Mucosa of descending colon (tissue), 3 donors: ENCODE results near the gene ATN1. TPM values are rescaled to one million over a fixed set of nuclear protein-coding genes. Genes with fewer than 3 reads are reported as not detected.

Experiments used
- ATAC-seq: fragments of 200-7000 bp; cut with Tn5 transposase; one replicate; pipeline ENCODE4 v1.9.1; 2020; ENCODE audit warnings: mild to moderate bottlenecking, moderate library complexity
- DNase-seq, 3 donors: peaks; one replicate each; pipeline ENCODE4 v3.0.0-alpha.2; 2020
- H3K36me3 ChIP-seq: fragments of 200-600 bp; one replicate; pipeline ENCODE4 v1.8.0; 2021; ENCODE audit warnings: low read depth, mild to moderate bottlenecking
- H3K4me1 ChIP-seq: fragments of 200-600 bp; one replicate; pipeline ENCODE4 v1.8.0; 2021; ENCODE audit warnings: low read depth, mild to moderate bottlenecking
- H3K4me3 ChIP-seq: fragments of 200-600 bp; one replicate; pipeline ENCODE4 v1.8.0; 2021; ENCODE audit warnings: mild to moderate bottlenecking
- H3K9me3 ChIP-seq: fragments of 200-600 bp; one replicate; pipeline ENCODE4 v1.8.0; 2021; ENCODE audit warnings: mild to moderate bottlenecking
- intact Hi-C, 2 donors: fragments of 100-400 bp; cut with DNase I in 1 of 2; cut with micrococcal nuclease in 1 of 2; formaldehyde crosslinking; loops; one replicate each; pipeline versions ENCODE4 v1.11.0 to v1.11.1; 2022; cut with DNase I, micrococcal nuclease
- total RNA-seq, 3 donors: library from RNA; stranded (reverse); fragmentation: NEBNext Ultra II Directional in 2 of 3; extraction: Animal tissue kit (Norgen Biotek cat#: 25700) in 2 of 3; gene quantifications; one replicate each; pipeline versions ENCODE4 v1.2.1 to v1.2.4, GENCODE V29; 2021 to 2023
- TF ChIP-seq, protein P1 (sequence below): fragments of 200-600 bp; IDR thresholded peaks from one replicate; pipeline ENCODE4 v1.8.0; 2022; ENCODE audit warnings: antibody characterized with exemption, mild to moderate bottlenecking
- donor health status: DM: no; HTN: no; CAD: no; lungs with moderate emphysema.
- donor health status: DM: no; HTN: no; CAD: no.
- donor health status: DM: no; HTN: yes; CAD: no.

Gene ATN1
- total RNA-seq, 3 donors from 2014 or later: 68.5 to 208 (median 82.4) TPM

- H3K4me1 ChIP-seq: peaks cover 16% of the 10 kb centered on the region
- DNase-seq: peak in 1 of 3 donors; percentile 49
- ATAC-seq: no peak
- TF ChIP-seq, protein P1, sequence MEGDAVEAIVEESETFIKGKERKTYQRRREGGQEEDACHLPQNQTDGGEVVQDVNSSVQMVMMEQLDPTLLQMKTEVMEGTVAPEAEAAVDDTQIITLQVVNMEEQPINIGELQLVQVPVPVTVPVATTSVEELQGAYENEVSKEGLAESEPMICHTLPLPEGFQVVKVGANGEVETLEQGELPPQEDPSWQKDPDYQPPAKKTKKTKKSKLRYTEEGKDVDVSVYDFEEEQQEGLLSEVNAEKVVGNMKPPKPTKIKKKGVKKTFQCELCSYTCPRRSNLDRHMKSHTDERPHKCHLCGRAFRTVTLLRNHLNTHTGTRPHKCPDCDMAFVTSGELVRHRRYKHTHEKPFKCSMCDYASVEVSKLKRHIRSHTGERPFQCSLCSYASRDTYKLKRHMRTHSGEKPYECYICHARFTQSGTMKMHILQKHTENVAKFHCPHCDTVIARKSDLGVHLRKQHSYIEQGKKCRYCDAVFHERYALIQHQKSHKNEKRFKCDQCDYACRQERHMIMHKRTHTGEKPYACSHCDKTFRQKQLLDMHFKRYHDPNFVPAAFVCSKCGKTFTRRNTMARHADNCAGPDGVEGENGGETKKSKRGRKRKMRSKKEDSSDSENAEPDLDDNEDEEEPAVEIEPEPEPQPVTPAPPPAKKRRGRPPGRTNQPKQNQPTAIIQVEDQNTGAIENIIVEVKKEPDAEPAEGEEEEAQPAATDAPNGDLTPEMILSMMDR: no peak
- intact Hi-C loops: no loop called here
- H3K36me3 ChIP-seq: no peaks in the 10 kb centered on the region
- no peak overlapping the region for H3K4me3 ChIP-seq
- no peaks in the 10 kb centered on the region for H3K9me3 ChIP-seq
Observed at GRCh38 chr12:6952863-6953441, 25.2 kb downstream of the ATN1 start.

GRCh38 chr12:6953442-6954315 lies 25.9 kb downstream of the ATN1 start:
- Histone ChIP-seq H3K4me1 (peaks cover 16% of the 10 kb centered on the region), H3K36me3 (no peaks in the 10 kb centered on the region)

GRCh38 chr12:6954316-6955107 lies 26.8 kb downstream of the ATN1 start:
- ATAC-seq (no peak), DNase-seq (peak in 1 of 3 donors; percentile 22)
- intact Hi-C loops: no loop called here
- TF ChIP-seq, protein P1: no peak
- Histone ChIP-seq H3K36me3 (no peaks in the 10 kb centered on the region), H3K9me3 (no peaks in the 10 kb centered on the region), H3K4me3 (no peak overlapping the region), H3K4me1 (peaks cover 14% of the 10 kb centered on the region)

More at GRCh38 chr12:6953442-6954315, 25.9 kb downstream of the ATN1 start:
- Histone ChIP-seq H3K9me3 (no peaks in the 10 kb centered on the region), H3K4me3 (no peak overlapping the region)
- peak; percentile 66 to 83 (median 67) for DNase-seq
- intact Hi-C loops: no loop called here
- TF ChIP-seq, protein P1: no peak
- peak; percentile 52 for ATAC-seq

DNA sequence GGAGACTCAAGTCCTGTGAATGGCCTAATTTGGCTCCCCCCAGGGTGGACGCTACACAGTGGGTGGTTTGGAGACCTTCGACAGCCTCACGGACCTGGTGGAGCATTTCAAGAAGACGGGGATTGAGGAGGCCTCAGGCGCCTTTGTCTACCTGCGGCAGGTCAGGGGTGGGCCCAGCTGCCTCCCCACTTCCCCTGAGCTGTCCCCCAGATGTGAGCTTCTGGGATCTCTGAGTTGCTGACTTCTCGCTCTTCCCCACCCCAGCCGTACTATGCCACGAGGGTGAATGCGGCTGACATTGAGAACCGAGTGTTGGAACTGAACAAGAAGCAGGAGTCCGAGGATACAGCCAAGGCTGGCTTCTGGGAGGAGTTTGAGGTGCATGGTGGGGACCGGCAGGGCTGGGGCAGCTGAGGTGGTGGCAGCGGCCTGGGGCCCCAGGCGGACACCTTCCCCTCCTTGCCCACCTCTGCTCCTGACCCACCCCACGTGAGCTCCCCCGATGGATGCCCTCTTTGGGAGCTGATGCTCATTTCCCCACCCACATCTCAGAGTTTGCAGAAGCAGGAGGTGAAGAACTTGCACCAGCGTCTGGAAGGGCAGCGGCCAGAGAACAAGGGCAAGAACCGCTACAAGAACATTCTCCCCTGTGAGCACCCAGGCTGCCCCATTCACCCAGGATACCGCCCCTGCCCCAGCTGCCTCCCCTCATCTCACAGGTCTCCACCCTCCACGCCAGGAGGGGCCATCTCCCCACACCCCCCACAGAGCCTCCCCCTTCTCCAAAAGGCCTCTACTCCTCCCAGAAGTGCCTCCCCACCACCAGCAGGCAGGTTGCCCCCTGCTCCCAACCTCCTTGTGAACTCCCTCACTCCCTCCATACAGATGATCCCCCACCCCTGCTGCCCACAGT lies 27.6 kb downstream of the ATN1 start:
- DNase-seq (peak in 1 of 3 donors; percentile 27), ATAC-seq (no peak)
- no peak overlapping the region for H3K4me3 ChIP-seq
- H3K4me1 ChIP-seq: peaks cover 18% of the 10 kb centered on the region
- H3K9me3 ChIP-seq: no peaks in the 10 kb centered on the region
- no peaks in the 10 kb centered on the region for H3K36me3 ChIP-seq
- TF ChIP-seq, protein P1: no peak
- intact Hi-C loops: no loop called here
